Thoracic aorta (tissue), 2 donors: ENCODE results near the gene ZNF750. TPM values are rescaled to one million over a fixed set of nuclear protein-coding genes. Genes with fewer than 3 reads are reported as not detected.

Experiments used
- ATAC-seq: fragments of 150-250 bp; one replicate; pipeline ENCODE4 v1.8.0; 2017; ENCODE audit warnings: low read depth; ENCODE audit not compliant: insufficient number of reproducible peaks, low FRiP score
- DNase-seq: peaks from one replicate; pipeline ENCODE4 v3.0.0-alpha.2; 2020; ENCODE audit warnings: low spot score
- H3K27ac ChIP-seq, 2 donors: fragments of 200-600 bp; sonication (generic); 1 replicate in 1 of 2; 2 replicates in 1 of 2; pipeline ENCODE4 v1.5.1; 2016; ENCODE audit warnings: mild to moderate bottlenecking in 2 of 2, moderate library complexity in 2 of 2
- H3K27me3 ChIP-seq: fragments of 200-600 bp; sonication (generic); replicated peaks from 2 replicates; pipeline ENCODE4 v1.6.0; 2016; ENCODE audit warnings: mild to moderate bottlenecking; ENCODE audit not compliant: insufficient read depth
- H3K36me3 ChIP-seq: fragments of 200-600 bp; sonication (generic); one replicate; pipeline ENCODE4 v1.5.1; 2016
- H3K4me1 ChIP-seq, 2 donors: fragments of 200-600 bp; sonication (generic); 1 replicate in 1 of 2; 2 replicates in 1 of 2; pipeline versions ENCODE4 v1.5.1 to v1.6.0; 2016; ENCODE audit warnings: low read depth in 2 of 2, mild to moderate bottlenecking in 1 of 2; ENCODE audit not compliant: control insufficient read depth in 1 of 2
- H3K4me3 ChIP-seq: fragments of 200-600 bp; sonication (generic); 2 replicates; pipeline ENCODE4 v1.5.1; 2016; ENCODE audit warnings: mild to moderate bottlenecking
- H3K9me3 ChIP-seq: fragments of 200-600 bp; sonication (generic); 2 replicates; pipeline ENCODE4 v1.5.1; 2016
- CTCF ChIP-seq: fragments of 200-600 bp; sonication (generic); IDR thresholded peaks from one replicate; pipeline ENCODE4 v1.5.1; 2019; ENCODE audit warnings: antibody characterized with exemption
- total RNA-seq, 2 donors: library from RNA; depleted of rRNA; stranded (reverse); fragments of >200 nt; gene quantifications; one replicate each; pipeline versions ENCODE4 v1.1.0 to v1.2.3, GENCODE V29; 2016

The ZNF750 gene
- total RNA-seq, 2 donors from 2014 or later: not detected

DNA sequence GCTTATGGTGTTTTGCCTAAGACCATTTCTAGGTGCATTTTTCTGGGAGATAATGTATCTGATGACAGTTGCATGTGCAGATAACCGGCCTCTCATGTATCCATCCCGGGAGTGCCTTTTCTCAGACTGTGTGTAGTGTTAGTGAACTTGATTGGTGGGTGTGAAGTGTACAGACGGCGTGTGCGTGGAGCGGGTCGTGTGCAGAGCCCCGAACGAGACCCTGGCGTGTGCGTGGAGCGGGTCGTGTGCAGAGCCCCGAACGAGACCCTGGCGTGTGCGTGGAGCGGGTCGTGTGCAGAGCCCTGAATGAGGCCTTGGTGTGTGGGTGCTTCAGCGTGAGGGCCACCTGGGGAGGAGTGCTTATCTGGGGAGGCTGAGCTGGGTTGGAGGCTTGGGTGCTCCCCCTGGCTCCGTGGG lies 28.9 kb upstream of the ZNF750 start:
- H3K4me3 ChIP-seq: no peak overlapping the region
- no peaks in the 10 kb centered on the region for H3K27me3 ChIP-seq
- no peak overlapping the region for H3K27ac ChIP-seq
- no peak for DNase-seq
- no peaks in the 10 kb centered on the region for H3K4me1 ChIP-seq
- no peak for ATAC-seq
- H3K9me3 ChIP-seq: no peaks in the 10 kb centered on the region
- H3K36me3 ChIP-seq: peaks cover 15% of the 10 kb centered on the region
- no peak for TF ChIP-seq CTCF

GRCh38 chr17:82867763-82868325 lies 28.0 kb upstream of the ZNF750 start:
- ATAC-seq: no peak
- no peaks in the 10 kb centered on the region for H3K27me3 ChIP-seq
- no peak overlapping the region for H3K4me3 ChIP-seq
- no peak for TF ChIP-seq CTCF
- peaks cover 15% of the 10 kb centered on the region for H3K36me3 ChIP-seq
- no peaks in the 10 kb centered on the region for H3K9me3 ChIP-seq
- H3K4me1 ChIP-seq: no peaks in the 10 kb centered on the region
- no peak for DNase-seq
- H3K27ac ChIP-seq: no peak overlapping the region

DNA sequence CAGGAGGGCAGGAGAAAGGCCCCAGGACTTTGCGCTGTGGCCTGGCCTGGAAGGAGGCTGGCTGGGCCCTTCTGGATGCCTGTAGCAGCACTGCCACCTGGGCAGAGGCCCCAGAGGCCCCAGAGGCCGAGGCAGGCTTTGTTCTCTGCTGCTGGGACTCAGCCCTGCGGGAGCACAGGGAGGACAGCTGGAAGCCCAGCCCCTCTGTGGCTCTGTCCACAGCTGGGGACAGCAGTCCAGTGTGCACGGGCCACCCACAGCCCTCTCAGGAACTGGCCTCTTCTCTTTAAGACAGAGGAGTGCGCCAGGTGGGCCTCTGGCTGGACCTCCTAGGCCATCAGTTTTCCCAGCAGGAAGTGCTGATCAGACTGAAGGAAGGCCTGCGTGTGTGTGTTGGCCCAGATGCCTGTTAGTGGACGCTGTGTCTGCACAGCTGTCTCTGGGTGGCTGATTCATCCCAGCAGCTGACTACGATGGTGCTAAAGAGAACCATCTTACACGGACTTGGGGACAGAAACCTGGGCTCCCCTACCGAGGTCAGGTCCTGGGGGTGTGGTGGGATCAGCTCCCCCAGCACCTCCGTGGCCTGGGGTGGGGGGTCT lies 26.9 kb upstream of the ZNF750 start:
- DNase-seq: no peak
- Histone ChIP-seq H3K27ac (no peak overlapping the region), H3K36me3 (peaks cover 9% of the 10 kb centered on the region), H3K27me3 (no peaks in the 10 kb centered on the region), H3K4me3 (no peak overlapping the region), H3K4me1 (no peaks in the 10 kb centered on the region), H3K9me3 (no peaks in the 10 kb centered on the region)
- TF ChIP-seq CTCF: no peak
- ATAC-seq: no peak

DNA sequence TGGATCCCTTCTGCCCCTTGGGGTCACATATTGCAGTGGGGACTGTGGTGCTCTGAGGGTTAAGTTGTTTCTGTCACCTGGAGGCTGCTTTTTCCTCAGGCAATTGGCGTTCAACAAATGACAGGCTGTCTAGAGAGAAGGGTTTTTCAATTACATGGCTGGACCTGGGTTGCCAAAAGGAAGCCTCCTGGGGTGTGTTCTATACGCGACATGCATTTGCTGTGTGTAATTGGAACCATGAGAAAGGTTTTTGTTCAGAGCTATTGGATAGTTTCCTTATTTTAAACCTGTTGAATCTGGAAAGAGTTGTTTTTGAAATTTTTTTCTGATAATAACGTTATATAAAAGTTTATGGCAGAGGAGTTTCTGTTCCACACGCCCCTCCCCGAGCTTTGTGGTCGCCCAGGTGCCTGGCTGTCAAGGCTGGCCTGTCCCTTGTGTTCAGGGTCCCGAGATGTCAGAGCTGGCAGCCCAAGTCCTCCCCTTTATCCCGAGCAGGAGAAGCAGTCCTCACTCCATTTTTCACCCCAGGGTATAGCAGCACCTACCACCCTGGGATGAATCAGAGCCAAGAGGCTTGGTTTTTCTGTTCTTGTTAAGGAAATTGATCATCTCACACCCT lies 26.1 kb upstream of the ZNF750 start:
- TF ChIP-seq CTCF: no peak

DNA sequence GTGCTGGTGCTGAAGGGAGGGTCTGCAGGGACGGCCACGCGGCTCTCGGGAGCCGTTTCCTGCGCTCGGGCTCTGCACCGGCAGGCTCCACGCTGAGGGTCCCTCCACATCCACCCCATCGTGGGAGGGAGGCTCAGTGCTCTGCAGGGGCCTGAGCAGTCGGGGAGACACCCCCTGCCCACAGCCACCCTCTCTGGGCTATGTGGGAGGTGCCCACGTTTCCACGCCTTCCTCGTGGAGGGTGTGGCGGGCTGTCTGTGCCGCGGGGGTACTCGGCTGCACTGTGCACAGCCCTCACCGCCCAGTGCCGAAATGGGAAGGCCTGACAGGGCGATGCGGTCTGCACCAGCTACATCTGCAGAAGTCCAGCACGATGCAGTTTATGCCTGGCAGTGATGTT lies 25.5 kb upstream of the ZNF750 start:
- no peaks in the 10 kb centered on the region for H3K9me3 ChIP-seq
- H3K27ac ChIP-seq: no peak overlapping the region
- peaks cover under 1 to 3% of the 10 kb centered on the region in 2 donors for H3K4me1 ChIP-seq
- peaks cover 1% of the 10 kb centered on the region for H3K36me3 ChIP-seq
- ATAC-seq (no peak), DNase-seq (no peak)
- H3K4me3 ChIP-seq: no peak overlapping the region
- no peaks in the 10 kb centered on the region for H3K27me3 ChIP-seq
- no peak for TF ChIP-seq CTCF

More for the DNA sequence above, 26.1 kb upstream of the ZNF750 start:
- Histone ChIP-seq H3K4me3 (no peak overlapping the region), H3K27ac (no peak overlapping the region), H3K9me3 (no peaks in the 10 kb centered on the region), H3K27me3 (no peaks in the 10 kb centered on the region), H3K4me1 (no peaks in the 10 kb centered on the region), H3K36me3 (peaks cover 6% of the 10 kb centered on the region)
- DNase-seq: no peak
- no peak for ATAC-seq
